EL (cell line): Measurements from ENCODE around the gene IER5L.

Experiments used
- DNase-seq: peaks from one replicate; pipeline ENCODE4 v3.0.0-alpha.2; 2016

IER5L gene

DNA sequence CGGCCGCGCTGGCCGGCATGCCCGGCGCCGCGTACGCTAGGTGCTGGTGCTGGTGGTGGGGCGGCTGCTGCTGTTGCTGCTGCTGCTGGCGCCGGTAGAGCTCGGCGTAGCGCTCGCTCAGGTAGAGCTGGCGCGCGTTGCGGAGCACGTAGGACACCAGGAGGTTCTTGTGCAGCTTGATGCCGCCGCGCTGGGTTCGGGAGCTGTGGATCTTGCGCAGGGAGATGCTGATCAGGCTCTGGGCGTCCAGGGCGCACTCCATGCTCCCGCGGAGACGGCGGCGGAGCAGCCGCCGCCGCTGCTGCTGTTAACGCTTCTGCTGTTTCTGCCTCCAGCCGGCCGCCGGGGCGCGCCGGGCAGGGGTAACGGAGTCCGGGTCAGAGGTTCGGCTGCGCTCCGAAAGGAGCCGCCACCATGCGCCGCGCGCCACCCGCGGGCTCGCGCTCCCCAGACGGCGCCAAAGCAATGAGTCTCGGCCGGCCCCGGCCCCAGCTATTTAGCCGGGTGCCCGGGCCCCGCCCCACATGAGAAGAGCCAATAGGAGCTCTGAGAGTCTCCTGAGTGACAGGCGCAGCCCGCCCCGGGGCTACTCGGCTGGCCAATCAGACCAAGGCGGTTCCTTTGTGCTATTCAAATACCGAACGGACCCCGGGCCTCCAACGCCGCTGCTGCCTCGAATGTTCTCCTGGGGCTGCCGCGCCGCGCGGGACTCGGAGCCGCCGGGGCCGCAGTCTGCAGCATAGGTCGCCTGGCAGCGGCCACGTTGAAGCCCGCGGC, at the start of gene IER5L:
TSS of gene IER5L (minus strand) at position 471 of the 777 bp plus-strand sequence. CDS start at position 262, 209 bp downstream.
- DNase-seq, result peak; percentile 96

- DNase-seq, result no peak
Measured at GRCh38 chr9:129227843-129228189, 49.8 kb upstream of the IER5L start.

DNA sequence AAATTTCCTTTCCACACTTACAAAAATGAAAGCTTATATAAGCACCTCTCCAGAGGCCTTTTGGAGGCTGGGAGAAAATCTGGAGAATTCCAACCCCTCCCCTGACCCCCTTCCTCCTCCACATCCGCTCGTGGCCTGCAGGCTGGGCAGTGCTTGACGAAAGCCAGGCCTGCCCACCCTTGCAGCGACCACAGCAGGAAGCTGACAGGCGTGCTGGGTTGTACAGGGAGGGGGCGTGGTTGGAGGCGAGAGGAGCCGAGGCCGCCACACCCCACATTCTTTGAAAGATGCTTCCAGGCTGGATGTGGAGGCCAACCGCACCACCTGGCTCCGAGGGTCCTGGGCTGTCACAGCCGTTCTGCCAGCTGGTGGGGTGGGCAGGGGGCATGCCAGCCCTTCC, 47.8 kb upstream of the IER5L start:
- DNase-seq, result peak; percentile 84

DNA sequence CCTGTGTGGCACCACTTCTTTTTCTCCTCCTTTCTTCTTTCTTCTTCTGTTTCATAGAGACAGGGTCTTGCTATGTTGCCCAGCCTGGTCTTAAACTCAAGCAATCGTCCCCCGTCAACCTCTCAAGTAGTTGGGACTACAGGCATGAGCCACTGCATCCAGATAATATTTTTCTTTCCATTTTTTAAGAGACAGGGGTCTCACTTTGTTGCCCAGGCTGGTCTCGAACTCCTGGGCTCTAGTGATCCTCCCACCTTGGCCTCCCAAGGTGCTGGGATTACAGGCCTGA, 47.4 kb upstream of the IER5L start:
- DNase-seq, result no peak

DNA sequence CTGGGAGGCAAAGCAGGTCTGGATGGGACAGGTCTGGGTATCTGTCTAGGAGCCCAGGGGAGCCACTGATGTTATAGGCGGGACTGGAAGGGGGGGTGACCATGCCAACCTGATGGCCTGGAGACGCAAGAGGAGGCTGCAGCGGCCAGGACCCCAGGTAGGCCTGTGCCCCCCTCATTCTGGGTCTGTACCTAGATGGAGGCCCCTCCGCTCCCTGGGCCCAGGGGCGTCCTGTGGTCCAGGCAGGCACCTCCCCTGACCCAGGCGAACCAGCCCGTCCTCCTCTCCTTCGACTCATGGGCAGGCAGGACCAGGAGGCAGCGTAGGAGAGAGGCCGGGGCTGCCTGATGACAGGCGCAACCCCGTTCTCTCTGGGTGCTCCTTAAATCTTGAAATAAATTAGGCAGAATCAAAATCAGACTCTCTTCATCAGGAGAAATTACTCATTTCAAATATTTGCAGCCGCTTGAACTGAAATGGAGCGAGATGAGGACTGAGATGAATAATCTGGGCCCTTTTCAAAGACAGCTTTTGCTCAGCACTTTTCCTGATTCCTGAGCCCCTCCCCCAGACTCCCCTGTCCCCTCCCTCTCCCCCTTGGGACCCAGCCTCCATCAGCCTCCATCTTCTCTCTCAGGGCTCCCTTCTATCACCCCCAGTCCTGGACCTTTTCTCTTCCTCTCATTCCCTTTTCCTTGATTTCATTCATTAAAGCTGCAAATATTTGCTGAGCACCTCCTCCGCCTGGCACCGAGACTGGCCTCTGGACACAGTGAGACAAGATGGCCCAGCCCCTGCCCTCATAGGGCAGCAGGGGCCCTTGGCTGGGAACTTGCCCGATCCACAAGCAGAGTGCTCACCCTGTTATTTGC, 46.8 kb upstream of the IER5L start:
- DNase-seq, result no peak

- no peak for DNase-seq
Measured at GRCh38 chr9:129223551-129224208, 45.6 kb upstream of the IER5L start.

DNA sequence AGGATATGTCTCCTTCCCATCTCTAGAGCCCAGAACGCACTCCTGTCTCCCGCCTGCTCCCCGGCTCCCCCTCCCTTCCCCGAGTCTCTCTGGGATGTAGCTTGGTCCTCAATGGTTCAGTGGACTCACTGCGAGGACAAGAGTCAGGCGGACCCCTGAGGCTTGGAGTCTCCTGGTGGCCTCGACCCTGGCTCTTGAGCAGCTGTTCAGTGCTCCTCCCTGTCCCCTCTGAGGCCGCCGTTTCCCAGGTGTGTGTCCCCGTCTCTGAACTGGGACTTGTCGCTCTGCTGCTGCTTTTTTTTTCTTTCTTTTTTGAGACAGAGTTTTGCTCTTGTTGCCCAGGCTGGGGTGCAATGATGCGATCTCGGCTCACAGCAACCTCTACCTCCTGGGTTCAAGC, 44.8 kb upstream of the IER5L start:
- DNase-seq, result no peak

DNA sequence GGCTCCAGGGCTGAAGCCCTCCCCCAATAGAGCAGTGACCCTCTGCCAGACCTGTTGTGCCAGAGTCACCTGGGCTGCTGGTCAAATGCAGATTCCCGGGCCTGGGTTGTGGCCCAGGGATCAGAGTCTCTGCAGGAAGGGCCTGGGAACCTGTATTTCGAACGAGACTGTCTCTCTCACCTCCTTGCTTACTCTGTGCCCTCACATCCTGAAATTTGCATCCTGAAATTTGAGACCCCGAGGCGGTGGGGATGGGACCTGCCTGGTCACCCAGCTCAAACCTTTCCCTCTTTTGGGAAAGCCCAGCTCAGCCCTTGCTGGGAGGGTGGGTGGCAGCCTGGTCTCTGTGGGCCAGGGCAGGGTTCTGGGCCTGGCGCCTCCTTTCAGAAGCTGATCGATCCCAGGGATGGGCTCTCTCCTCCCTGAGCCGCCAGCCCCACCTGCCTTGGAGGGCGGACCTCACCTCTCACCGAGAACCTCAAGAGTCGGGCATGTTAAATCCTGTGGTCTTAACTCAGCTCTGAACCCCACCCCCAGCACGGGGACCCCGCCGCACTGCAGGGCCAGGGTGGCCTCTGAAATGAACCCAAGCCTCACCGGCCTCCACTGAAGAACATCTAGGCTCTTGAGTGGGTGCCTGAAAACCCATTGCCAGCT, 44.0 kb upstream of the IER5L start:
- no peak for DNase-seq

GRCh38 chr9:129221233-129221632, 43.2 kb upstream of the IER5L start:
- no peak for DNase-seq

DNA sequence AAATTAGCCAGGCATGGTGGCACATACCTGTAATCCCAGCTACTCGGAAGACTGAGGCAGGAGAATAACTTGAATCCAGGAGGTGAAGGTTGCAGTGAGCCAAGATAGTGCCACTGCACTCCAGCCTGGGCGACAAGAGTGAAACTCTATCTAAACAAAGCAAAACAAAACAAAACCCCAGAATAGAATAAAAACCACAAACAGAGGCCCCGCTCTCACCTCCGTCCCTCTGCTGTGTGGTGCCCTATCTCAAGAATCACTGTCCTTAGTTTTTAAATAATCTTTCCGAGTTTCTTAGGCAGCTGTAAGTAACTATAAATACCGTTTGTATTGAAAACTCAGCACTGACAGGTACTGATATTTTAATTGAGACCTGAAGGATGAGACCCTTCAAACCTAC, 42.7 kb upstream of the IER5L start:
- no peak for DNase-seq

DNA sequence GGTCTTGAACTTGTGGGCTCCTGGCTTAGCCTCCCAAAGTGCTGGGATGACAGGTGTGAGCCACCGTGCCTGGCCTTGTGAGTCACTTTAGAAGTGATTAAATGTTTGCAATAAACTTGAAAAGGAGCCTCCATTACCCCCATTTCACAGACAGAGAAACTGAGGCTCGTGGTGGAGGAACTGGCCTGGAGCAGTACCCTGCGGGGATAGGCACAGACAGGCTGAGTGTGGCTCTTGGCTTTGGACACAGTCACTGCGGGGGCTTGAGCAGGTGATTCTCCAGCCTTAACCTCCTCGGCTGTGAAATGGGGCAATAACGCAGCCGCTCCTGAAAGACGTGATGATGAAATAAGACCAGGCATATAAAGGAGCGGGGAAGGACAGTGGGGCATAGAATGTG, 40.9 kb upstream of the IER5L start:
- DNase-seq, result no peak

- no peak for DNase-seq
Measured at GRCh38 chr9:129218272-129218625, 40.2 kb upstream of the IER5L start.

DNA sequence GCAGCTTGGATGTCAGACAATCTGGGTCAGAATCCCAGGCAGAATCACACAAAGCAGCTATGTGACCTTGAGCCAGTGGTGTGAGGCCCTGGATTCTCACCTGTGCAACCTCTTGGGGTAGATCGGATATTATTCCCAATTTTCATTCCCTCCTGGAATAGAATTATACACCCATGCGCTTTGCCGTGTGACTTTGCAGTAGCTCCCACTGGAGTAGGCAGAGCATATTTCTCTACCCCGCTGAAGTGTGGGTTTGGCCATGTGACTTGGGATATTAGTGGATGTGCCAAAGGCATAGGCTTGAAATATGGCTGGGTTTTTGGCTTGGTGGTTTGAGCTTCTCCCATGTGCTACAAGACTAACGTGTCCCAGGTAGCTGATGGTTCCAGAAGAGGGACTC, 35.5 kb upstream of the IER5L start:
- DNase-seq, result no peak

GRCh38 chr9:129211686-129212085, 33.6 kb upstream of the IER5L start:
- DNase-seq, result no peak

DNA sequence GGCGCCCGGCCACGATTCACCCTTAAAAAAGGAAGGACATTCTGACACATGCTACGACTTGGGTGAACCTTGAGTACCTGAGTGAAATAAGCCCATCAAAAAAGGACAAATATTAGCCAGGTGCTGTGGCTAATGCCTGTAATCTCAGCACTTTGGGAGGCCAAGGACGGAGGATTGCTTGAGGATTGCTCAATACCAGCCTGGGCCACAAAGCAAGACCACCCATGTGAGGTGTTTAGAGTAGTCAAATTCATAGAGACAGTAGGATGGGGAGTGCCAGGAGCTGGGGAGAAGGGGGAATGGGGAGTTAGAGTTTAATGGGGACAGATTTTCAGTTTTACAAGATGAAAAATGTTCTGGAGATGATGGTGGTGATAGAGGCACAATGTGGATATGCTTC, 32.1 kb upstream of the IER5L start:
- DNase-seq, result no peak

GRCh38 chr9:129209580-129209979, 31.5 kb upstream of the IER5L start:
- no peak for DNase-seq

DNA sequence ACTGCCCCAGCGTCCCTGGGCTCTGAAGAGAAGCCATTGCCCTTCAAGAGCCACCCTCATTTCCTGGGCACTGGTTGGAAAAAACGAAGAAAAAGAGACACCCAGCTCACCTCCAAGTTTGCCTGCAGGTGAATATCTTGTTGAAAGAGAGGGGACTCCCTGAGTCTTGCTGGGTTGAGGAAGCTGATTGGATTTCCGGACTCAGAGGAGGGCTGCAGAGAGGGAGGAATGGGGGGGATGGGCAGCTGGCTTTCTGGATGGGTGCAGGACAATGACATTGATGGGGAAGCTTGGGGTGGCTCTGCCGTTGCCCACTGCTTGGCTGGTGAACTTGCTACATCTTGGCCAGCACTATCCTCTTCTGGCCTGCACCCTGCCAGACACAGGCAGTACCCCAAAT, 31.0 kb upstream of the IER5L start:
- no peak for DNase-seq

DNA sequence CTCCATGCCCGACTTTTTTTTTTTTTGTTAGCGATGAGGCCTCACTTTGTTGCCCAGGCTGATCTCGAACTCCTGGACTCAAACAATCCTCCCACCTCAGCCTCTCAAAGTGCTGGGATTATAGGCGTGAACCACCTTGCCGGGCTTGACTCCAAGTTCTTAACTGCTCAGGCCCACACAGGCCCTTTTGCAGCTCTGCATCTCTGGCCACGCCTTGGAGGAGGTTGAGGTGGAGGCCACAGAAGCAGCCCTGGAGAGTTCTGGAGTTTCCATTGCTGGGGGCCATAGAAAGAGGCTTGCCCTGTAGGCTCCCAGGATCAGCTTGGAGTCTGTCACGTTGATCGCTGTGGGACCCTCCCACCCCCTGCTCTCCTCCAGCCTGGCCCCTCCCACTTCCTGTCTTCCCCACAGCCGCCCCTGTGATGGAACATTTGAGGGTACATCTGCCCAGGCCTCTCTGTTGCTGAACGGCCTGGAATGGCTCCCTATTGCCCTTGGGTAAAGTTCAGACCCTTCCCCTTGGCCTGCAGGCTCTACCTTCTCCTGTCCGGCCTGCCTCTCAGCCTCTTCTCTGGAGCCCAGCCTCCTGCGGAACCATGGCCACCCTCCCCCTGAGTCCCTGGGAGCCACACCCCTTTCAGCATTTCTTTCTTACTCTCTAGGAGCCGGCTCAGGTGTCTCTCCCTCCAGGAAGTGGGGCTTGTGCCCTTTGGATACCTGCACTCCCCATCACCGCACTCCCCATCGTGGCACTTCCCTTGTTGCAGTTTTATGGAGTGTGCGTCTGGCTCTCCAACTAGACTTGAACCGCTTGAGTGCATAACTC, 30.4 kb upstream of the IER5L start:
- DNase-seq, result no peak

DNA sequence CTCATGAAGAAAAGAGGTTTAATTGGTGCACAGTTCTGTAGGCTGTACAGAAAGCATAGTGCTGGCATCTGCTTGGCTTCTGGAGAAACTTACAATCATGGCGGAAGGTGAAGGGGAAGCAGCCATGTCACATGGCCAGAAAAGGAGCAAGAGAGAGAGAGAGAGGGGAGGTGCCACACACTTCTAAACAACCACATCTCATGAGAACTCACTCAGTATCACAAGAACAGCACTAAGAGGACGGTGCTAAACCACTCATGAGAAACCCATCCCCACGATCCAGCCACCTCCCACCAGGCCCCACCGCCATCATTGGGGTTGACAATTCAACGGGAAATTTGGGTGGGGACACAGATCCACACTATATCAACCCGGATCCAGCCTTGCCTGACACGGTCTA, 28.8 kb upstream of the IER5L start:
- no peak for DNase-seq

DNA sequence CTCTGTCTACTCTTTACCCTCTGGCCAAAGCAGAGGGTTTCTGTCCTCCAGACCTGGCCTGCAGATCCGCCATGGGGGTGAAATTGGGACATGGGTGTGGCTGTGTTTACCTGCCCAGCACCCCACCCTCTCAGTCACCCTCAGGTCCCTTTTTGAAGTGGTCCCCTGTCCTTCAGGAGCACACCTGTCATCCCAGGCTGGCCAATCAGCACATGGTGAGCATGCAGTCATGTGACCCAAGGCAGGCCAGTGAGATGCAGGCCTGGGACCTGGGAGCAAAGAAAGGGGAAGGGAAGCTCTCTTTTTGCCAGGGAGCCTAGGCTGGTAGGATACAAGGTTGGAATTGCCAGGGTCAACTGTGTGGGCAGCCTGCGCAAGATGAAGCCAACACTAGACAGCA, 28.3 kb upstream of the IER5L start:
- no peak for DNase-seq

GRCh38 chr9:129204840-129205239, 26.8 kb upstream of the IER5L start:
- no peak for DNase-seq

- no peak for DNase-seq
Measured at GRCh38 chr9:129203556-129203909, 25.5 kb upstream of the IER5L start.
